C4-2B (cell line): ENCODE measurements around the gene PLEKHM3.

Experiments
- CTCF ChIP-seq: fragments of 450-650 bp; conservative IDR thresholded peaks from 2 replicates; pipeline ENCODE4 v1.5.1; 2017; ENCODE audit warnings: mild to moderate bottlenecking
- ZFX ChIP-seq: fragments of 450-650 bp; IDR thresholded peaks from 2 replicates; pipeline ENCODE4 v1.6.1; 2017

- TF ChIP-seq CTCF (no peak), ZFX (no peak)
These were observed 233.6 kb downstream of the PLEKHM3 start for GRCh38 chr2:207791579-207792243.
